Spleen (tissue), 11 donors: ENCODE results near the gene RENBP. TPM values are rescaled to one million over a fixed set of nuclear protein-coding genes. Genes with fewer than 3 reads are reported as not detected.
A peak's percentile ranks its signal among the peaks of the same experiment; 100 is the strongest.

Source experiments
- DNase-seq: peaks from one replicate; pipeline ENCODE4 v3.0.0-alpha.2; 2020
- H3K27ac ChIP-seq, 8 donors: fragments of 200-600 bp; sonication (generic) in 7 of 8; 1 replicate in 4 of 8; 2 replicates in 4 of 8; pipeline versions ENCODE4 v1.5.0 to v1.8.0; 2016 to 2021; ENCODE audit warnings: inconsistent platforms in 4 of 8, mild to moderate bottlenecking in 4 of 8, moderate library complexity in 1 of 8
- H3K27me3 ChIP-seq, 7 donors: fragments of 200-600 bp; sonication (generic) in 6 of 7; replicated peaks in 1 of 7; 1 replicate in 4 of 7; 2 replicates in 3 of 7; pipeline versions ENCODE4 v1.5.0 to v1.8.0; 2016 to 2021; ENCODE audit warnings: inconsistent platforms in 3 of 7, mild to moderate bottlenecking in 1 of 7
- H3K36me3 ChIP-seq, 6 donors: fragments of 200-600 bp; sonication (generic) in 5 of 6; 1 replicate in 4 of 6; 2 replicates in 2 of 6; pipeline versions ENCODE4 v1.5.0 to v1.8.0; 2016 to 2021; ENCODE audit warnings: inconsistent platforms in 2 of 6
- H3K4me1 ChIP-seq, 6 donors: fragments of 200-600 bp; sonication (generic) in 5 of 6; 1 replicate in 3 of 6; 2 replicates in 3 of 6; pipeline versions ENCODE4 v1.5.0 to v1.8.0; 2016 to 2021; ENCODE audit warnings: inconsistent platforms in 3 of 6
- H3K4me3 ChIP-seq, 8 donors: fragments of 200-600 bp; sonication (generic) in 7 of 8; 1 replicate in 4 of 8; 2 replicates in 4 of 8; pipeline versions ENCODE4 v1.5.0 to v1.8.0; 2016 to 2021; ENCODE audit warnings: inconsistent platforms in 4 of 8, mild to moderate bottlenecking in 4 of 8, moderate library complexity in 2 of 8
- H3K9me3 ChIP-seq, 8 donors: fragments of 200-600 bp; sonication (generic) in 7 of 8; 1 replicate in 4 of 8; 2 replicates in 4 of 8; pipeline versions ENCODE4 v1.5.0 to v1.8.0; 2016 to 2021; ENCODE audit warnings: inconsistent platforms in 4 of 8
- CTCF ChIP-seq, 11 experiments: fragments of 200-600 bp in 7 of 11; fragments of 450-650 bp in 4 of 11; sonication (generic) in 4 of 11; IDR thresholded peaks in 8 of 11; conservative IDR thresholded peaks in 3 of 11; 1 replicate in 7 of 11; 2 replicates in 4 of 11; pipeline versions ENCODE4 v1.4.0 to v1.8.0; 2016 to 2021; ENCODE audit warnings: antibody characterized with exemption in 11 of 11, inconsistent platforms in 4 of 11, mild to moderate bottlenecking in 1 of 11
- POLR2A ChIP-seq, 3 donors: fragments of 450-650 bp; IDR thresholded peaks; one replicate each; pipeline ENCODE4 v1.5.1; 2017; ENCODE audit warnings: antibody characterized with exemption in 3 of 3, mild to moderate bottlenecking in 1 of 3
- POLR2AphosphoS5 ChIP-seq, 3 donors: sonication (generic); formaldehyde crosslinking; IDR thresholded peaks; one replicate each; pipeline ENCODE4 v1.5.1; 2017; ENCODE audit warnings: antibody characterized with exemption in 3 of 3
- WGBS, 5 donors: extraction: QIAGEN DNeasy Blood & Tissue Kit in 3 of 5; methylation state at CpG; one replicate each; pipeline versions ENCODE4 v1.1.5 to v1.1.7; 2013 to 2018; 5-methylcytosine and 5-hydroxymethylcytosine counted together
- intact Hi-C: fragments of 100-400 bp; cut with DNase I; formaldehyde crosslinking; loops from one replicate; pipeline ENCODE4 v1.15.0; 2023; ENCODE audit warnings: low total_unique reads
- polyA plus RNA-seq, 3 donors: library from polyadenylated mRNA; stranded (reverse); fragments of 200-250 nt; gene quantifications; one replicate each; pipeline ENCODE4 v1.2.1, GENCODE V29; 2013
- total RNA-seq, 7 donors: library from RNA; depleted of rRNA in 3 of 7; stranded (reverse); fragments of >200 nt in 3 of 7; fragmentation: NEBNext Ultra II Directional in 4 of 7; extraction: Animal tissue kit (Norgen Biotek cat#: 25700) in 4 of 7; gene quantifications; one replicate each; pipeline versions ENCODE4 v1.1.0 to v1.2.1, GENCODE V29; 2016 to 2021
- donor health status: healthy with polysubstance abuse.
- donor health status: DM: no; HTN: no; CAD: no; lungs with moderate emphysema.
- donor health status: DM: no; HTN: no; CAD: no.
- donor health status: Bipolar disorder and iron deficiency.
- donor health status: healthy.
- donor health status: DM: no; HTN: no; CAD: no.
- donor health status: DM: yes; HTN: yes; CAD: no.

Gene RENBP
- total and polyA plus RNA-seq, 10 donors: 42.0 to 105 (median 63.5) TPM

- intact Hi-C loops: no loop called here
- TF ChIP-seq CTCF (IDR thresholded peaks at IDR 0.05 in 8 of 11, conservative IDR thresholded peaks at IDR 0.05 in 3 of 11) (no peak), POLR2A (IDR thresholded peaks at IDR 0.05) (no peak), POLR2AphosphoS5 (IDR thresholded peaks at IDR 0.05) (peak in 2 of 3 donors; percentile 45 to 53)
- DNase-seq: no peak
Observed at GRCh38 chrX:153948847-153949805, 4.7 kb upstream of the RENBP start.

GRCh38 chrX:153948002-153948466 lies 3.6 kb upstream of the RENBP start:
- intact Hi-C loops: no loop called here
- H3K4me1 ChIP-seq: peaks cover 4 to 60% (median 42%) of the 10 kb centered on the region in 6 donors
- H3K9me3 ChIP-seq: no peaks in the 10 kb centered on the region
- no peak for TF ChIP-seq POLR2A (IDR thresholded peaks at IDR 0.05)
- TF ChIP-seq POLR2AphosphoS5 (IDR thresholded peaks at IDR 0.05): peak; percentile 23 to 58 (median 51)
- 56 to 76% (median 61%) methylated on average over 9 to 10 of the region's 10 CpGs for WGBS, 5 donors
- H3K27me3 ChIP-seq: no peaks in the 10 kb centered on the region
- peaks cover 0 to 56% (median 38%) of the 10 kb centered on the region in 6 donors for H3K36me3 ChIP-seq
- H3K4me3 ChIP-seq: no peak overlapping the region
- DNase-seq: no peak
- H3K27ac ChIP-seq: peak overlapping the region; percentile 42 to 79 (median 72)

More at GRCh38 chrX:153948847-153949805, 4.7 kb upstream of the RENBP start:
- Histone ChIP-seq H3K27ac (peak overlapping the region in 7 of 8 donors; percentile 51 to 79 (median 74)), H3K4me3 (no peak overlapping the region), H3K4me1 (peaks cover 4 to 56% (median 43%) of the 10 kb centered on the region in 6 donors), H3K9me3 (no peaks in the 10 kb centered on the region), H3K27me3 (peaks cover 0 to 3% (median 0%) of the 10 kb centered on the region in 7 donors), H3K36me3 (peaks cover 0 to 64% (median 48%) of the 10 kb centered on the region in 6 donors)
- WGBS, 5 donors: 31 to 63% (median 37%) methylated on average over 23 to 30 of the region's 30 CpGs

DNA sequence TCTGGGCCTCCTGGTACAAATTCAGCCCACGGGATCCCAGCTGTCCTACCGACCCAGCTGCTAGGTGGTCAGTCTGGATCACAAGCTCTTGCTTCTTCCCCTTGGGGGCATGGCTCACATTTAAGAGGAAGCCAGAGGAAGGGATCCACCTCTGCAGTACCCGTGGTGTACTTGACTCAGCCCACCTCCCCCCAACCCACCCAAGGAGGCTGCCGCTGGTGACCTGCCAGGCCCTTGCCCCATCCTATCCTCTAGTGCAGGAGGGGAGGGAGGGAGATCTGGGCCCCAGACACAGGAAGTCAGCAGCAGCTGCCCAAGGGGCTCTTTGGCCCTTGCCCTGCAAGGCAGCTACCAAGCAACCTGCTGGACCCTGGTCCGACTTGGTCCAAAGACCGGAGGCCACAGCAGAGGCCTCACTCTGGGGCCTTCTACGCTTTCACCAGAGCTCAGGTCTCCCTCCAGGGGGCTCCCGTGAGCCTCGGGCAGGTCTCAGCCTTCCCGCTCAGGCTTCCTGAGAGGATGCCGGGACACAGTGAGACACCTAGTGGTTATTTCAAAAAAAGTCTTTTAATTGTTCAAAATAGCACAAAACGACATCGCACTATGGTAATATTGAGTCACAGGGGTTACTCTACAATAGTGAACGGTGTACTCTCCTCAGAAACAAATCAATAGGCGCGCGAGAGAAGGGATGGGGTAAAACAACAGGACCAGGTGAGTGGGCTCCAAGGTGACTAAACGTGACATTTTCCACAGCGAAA lies 2.7 kb upstream of the RENBP start:
- WGBS, 5 donors: 26 to 49% (median 32%) methylated on average over 12 to 19 of the region's 19 CpGs
- TF ChIP-seq POLR2A (IDR thresholded peaks at IDR 0.05) (no peak), CTCF (IDR thresholded peaks at IDR 0.05 in 8 of 11, conservative IDR thresholded peaks at IDR 0.05 in 3 of 11) (peak; percentile 64 to 89 (median 85)), POLR2AphosphoS5 (IDR thresholded peaks at IDR 0.05) (peak; percentile 50 to 63 (median 62))
- no peaks in the 10 kb centered on the region for H3K9me3 ChIP-seq
- intact Hi-C loops: no loop called here
- H3K4me1 ChIP-seq: peaks cover 4 to 66% (median 49%) of the 10 kb centered on the region in 6 donors
- peaks cover 0 to 53% (median 30%) of the 10 kb centered on the region in 6 donors for H3K36me3 ChIP-seq
- H3K27me3 ChIP-seq: no peaks in the 10 kb centered on the region
- peak; percentile 93 for DNase-seq
- no peak overlapping the region for H3K4me3 ChIP-seq
- H3K27ac ChIP-seq: peak overlapping the region in 7 of 8 donors; percentile 38 to 79 (median 74)
